GM12874 (cell line): Measurements from ENCODE around the gene SLC29A4.

ENCODE experiments used
- CTCF ChIP-seq: IDR thresholded peaks from 2 replicates; pipeline ENCODE4 v1.5.1; 2011; ENCODE audit warnings: low read depth, mild to moderate bottlenecking, control low read depth, low read length, moderate library complexity; ENCODE audit not compliant: insufficient read depth

Gene SLC29A4

DNA sequence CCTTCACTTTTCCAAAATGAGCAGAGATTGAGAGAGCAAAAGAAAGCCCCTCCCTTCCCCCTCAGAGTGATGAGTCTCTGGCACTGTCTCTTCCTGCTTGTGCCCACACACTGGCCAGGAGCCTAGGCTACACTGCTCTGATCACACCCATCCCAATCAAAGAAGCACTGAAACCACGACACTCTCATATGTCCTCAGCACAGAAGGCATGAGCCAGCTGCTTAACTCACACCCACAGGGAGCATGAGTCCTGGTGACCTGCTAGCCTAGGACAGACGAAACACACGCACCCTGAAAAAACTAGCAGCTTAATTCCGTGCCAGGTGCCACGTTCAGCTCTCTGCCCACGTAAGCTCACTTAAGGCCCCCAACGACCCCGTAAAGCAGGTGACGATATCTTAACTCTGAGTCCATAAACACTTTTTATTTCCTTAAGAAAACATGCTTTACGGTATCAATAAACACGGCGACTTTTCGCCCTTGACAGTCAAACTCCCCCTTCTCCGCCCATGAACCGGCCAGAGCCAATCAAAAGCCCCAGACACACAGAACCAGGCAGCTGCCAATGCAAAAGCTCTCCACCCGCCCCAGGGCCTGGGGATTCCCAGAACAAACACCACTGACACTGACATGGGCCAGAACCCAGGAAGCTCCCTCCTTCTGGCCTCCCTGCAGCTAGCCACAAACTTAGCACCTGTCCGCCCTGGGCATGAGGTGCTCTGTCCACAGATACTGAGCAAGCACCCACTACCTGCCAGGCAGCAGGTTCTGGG, 71.9 kb downstream of the SLC29A4 start:
- no peak for TF ChIP-seq CTCF
